D721Med (cell line): ENCODE data around the gene SHROOM3.

ENCODE experiments used
- DNase-seq: peaks from one replicate; pipeline ENCODE4 v3.0.0; 2011; ENCODE audit warnings: low spot score; ENCODE audit not compliant: insufficient read length
- FAIRE-seq: peaks from 2 replicates; lab custom pipeline; 2011; peaks lifted over from hg19 to GRCh38; lab: Jason Lieb, UNC
- TF ChIP-seq, protein P1 (sequence below): IDR thresholded peaks from 2 replicates; pipeline ENCODE4 v1.5.1; 2012; ENCODE audit warnings: mild to moderate bottlenecking, control low read depth; ENCODE audit not compliant: insufficient read depth; ENCODE audit errors: missing control alignments

The SHROOM3 gene

DNA sequence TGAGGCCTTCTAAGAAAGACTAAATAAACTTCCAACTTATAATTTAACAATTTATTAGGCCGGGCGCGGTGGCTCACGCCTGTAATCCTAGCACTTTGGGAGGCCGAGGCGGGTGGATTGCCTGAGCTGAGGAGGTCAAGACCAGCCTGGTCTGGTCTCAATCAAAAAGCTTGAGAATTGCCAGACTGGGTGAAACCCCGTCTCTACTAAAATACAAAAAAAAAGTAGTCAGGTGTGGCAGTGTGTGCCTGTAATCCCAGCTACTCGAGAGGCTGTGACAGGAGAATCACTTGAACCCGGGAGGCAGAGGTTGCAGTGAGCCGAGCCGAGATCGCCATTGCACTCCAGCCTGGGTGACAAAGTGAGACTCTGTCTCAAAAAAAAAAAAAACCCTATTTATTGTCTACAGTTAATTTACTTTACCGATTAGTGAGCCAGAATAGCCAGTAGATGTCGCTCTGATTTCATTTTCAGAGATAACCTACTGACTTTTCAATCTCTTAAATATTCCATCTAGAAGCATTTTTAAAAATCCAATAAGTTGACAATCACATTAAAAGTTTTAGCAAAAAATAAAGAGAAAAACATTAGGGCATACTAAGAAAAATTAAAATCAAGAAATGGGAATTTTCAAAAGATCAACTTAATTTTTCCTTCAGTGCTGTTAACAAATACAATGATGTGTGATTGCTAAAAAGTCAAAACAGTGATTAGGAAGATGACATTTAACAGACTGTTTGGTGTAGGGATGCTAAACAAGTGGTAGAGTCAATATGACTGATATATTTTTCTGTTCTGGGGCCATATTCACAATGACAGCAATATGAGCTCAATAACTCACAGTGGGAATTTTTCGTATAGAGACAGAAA, 4.3 kb upstream of the SHROOM3 start:
- FAIRE-seq: peak; percentile 77
- TF ChIP-seq, protein P1, sequence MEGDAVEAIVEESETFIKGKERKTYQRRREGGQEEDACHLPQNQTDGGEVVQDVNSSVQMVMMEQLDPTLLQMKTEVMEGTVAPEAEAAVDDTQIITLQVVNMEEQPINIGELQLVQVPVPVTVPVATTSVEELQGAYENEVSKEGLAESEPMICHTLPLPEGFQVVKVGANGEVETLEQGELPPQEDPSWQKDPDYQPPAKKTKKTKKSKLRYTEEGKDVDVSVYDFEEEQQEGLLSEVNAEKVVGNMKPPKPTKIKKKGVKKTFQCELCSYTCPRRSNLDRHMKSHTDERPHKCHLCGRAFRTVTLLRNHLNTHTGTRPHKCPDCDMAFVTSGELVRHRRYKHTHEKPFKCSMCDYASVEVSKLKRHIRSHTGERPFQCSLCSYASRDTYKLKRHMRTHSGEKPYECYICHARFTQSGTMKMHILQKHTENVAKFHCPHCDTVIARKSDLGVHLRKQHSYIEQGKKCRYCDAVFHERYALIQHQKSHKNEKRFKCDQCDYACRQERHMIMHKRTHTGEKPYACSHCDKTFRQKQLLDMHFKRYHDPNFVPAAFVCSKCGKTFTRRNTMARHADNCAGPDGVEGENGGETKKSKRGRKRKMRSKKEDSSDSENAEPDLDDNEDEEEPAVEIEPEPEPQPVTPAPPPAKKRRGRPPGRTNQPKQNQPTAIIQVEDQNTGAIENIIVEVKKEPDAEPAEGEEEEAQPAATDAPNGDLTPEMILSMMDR: peak; percentile 75
- no peak for DNase-seq

DNA sequence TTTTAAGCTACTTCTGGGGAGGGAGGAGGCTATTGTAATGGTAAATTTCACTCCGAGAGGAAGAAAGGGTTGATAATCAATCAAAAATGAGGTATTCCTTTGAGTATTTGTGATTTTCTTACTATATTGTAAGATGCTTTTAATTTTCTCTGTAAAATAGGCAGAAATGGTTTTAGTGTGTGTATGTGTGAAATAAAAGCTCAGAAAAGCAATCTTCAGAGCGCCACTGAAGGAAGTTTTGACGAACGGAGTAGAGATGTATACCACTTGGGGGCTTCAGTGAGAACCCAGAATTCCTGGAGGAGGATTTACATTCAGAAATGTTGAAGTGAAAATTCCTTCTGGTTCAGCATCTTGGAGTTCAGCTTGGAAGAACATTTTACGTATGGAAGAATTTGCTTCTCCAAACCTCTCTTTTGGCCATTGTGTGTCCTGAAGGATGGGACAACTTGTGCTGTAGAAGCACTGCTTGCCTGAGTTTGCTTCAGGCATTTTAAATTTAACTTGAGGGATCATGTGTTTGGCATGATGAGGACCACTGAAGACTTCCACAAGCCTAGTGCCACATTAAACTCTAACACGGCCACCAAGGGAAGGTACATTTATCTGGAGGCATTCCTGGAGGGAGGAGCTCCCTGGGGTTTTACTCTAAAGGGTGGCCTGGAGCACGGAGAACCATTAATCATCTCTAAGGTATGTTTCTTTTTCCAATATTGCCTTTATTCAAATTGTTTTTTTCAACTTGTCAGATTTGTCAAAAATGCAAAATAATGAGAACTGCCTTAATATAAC, 695 bp downstream of the SHROOM3 start:
- FAIRE-seq (no peak), DNase-seq (no peak)

DNA sequence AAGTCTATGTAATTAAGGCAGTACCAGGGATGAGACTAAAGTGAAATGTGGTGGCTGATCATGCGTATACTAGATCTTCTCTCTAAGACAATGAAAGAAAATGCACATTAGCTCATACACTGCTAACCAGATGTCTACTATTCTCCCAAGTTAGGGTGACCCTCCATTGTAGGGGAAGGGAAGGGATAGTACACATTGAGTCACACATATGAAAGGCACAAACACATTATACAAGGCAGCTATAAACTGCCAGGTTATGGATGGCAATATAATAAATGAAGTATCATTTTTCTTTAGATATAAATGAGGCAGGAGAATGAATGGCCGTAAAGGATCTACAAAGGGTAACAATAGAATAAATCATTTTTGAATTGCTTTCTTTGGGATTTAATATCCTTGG, 4.5 kb downstream of the SHROOM3 start:
- TF ChIP-seq, protein P1: no peak
- FAIRE-seq (no peak), DNase-seq (no peak)

More for the DNA sequence above, 695 bp downstream of the SHROOM3 start:
- TF ChIP-seq, protein P1: no peak

DNA sequence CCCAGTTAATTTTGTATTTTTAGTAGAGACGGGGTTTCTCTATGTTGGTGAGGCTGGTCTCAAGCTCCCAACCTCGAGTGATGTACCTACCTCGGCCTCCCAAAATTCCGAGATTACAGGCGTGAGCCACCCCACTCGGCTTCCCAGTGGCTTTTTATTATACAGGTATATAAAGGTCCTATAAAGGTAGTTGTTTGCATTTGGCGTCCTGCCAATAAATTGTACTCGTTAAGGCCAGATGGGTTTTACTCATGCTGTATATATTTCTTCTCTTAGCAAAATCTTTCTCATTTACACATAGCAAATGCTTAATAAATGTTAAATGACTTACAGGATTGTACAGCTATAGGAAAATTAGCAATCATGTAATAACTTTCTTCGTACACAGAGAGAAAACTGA, 6.9 kb downstream of the SHROOM3 start:
- TF ChIP-seq, protein P1: no peak
- DNase-seq: no peak

DNA sequence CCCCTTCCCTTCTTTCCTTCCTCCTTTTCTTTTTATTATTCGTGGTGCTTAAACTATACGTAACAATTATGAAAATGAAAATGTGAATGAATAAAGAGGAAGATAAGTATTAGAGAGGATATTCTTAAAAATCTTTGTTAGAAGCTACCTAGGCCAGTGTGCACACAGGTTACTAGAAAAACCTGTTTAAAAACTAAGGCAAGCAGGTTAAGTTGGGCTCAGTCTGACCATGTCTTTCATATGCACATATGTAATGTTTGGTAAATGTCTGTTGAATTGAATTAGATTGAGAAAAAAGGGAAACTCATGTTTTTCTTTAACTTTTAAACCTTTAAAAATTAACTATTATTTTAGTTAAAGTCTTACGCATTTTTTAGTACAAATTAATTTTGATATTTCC, 7.8 kb downstream of the SHROOM3 start:
- FAIRE-seq (no peak), DNase-seq (no peak)
- TF ChIP-seq, protein P1: no peak

More for the DNA sequence above, 6.9 kb downstream of the SHROOM3 start:
- FAIRE-seq: no peak

DNA sequence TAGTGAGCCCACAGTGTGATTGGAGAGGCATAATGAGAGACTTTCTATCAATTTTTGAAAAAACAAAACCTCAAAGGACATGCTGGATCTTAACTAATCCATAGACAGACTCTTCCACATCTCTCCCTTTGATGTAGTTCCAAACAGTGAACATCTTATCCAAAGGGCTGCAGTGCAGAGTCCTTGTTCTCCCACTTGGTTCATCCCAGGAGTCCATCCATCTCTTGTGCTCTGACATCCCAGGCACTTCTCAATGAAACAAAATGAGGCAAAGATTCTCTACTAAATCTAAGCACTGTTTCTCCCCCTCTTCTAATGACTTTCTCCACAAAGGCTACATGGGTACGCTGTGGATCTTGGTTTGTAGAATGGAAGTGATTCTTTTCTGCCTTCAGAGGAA, 8.3 kb downstream of the SHROOM3 start:
- DNase-seq: no peak
- TF ChIP-seq, protein P1: no peak
- FAIRE-seq: no peak

DNA sequence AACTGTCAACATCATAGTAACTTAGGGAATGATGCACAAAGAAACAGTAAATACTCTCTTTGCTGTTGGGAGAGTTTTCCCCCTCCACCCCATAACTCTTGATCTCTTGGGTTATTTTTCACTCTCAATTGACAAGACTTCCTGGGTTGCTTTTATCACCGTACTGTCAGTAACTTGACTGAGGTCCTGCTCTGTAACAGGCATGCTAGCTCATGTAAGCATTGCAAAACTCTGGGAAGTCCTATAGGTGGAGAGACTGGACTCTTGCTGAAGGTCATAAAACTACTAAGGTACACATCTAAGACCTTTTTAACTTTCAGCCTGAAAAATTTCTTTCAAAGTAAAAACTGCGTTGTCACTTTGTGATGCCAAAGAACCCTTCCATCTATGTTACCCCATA, 10.9 kb downstream of the SHROOM3 start:
- TF ChIP-seq, protein P1: no peak
- DNase-seq: no peak
- no peak for FAIRE-seq
